ENCODE results near the gene CHL1.

- TF ChIP-seq POLR2A (IDR thresholded peaks at IDR 0.05) (no peak), CTCF (IDR thresholded peaks at IDR 0.05) (no peak)
These were observed 176.7 kb downstream of the CHL1 start for GRCh38 chr3:373193-373779.

Data from body of pancreas (tissue), 4 donors.